Activated B cell treated with CpG ODN at 0.5 μM for 24 hours (primary cell): ENCODE measurements around the gene GALNT9. TPM values are rescaled to one million over a fixed set of nuclear protein-coding genes. Genes with fewer than 3 reads are reported as not detected.

Experiments
- ATAC-seq: fragments of 200-7000 bp; cut with Tn5 transposase; one replicate; pipeline ENCODE4 v1.10.0; 2021; ENCODE audit warnings: low read depth, mild to moderate bottlenecking, moderate library complexity
- CTCF ChIA-PET: fragments of 350-600 bp; sonication (Branson Sonifier 250); formaldehyde crosslinking; loops from one replicate; lab custom pipeline; 2021; ENCODE audit warnings: antibody characterized with exemption; lab: Charles Lee
- POLR2A ChIA-PET: fragments of 350-600 bp; sonication (Branson Sonifier 250); formaldehyde crosslinking; loops from one replicate; lab custom pipeline; 2021; ENCODE audit warnings: antibody characterized with exemption; lab: Charles Lee
- DNase-seq: peaks from one replicate; pipeline ENCODE4 v3.0.0; 2022
- H3K27ac Mint-ChIP-seq: one replicate; pipeline ENCODE4 v1.8.0; 2020; ENCODE audit warnings: mixed read lengths
- H3K27me3 Mint-ChIP-seq: one replicate; pipeline ENCODE4 v1.8.0; 2021; ENCODE audit warnings: mixed read lengths
- H3K36me3 Mint-ChIP-seq: one replicate; pipeline ENCODE4 v1.8.0; 2021; ENCODE audit warnings: low read depth, mixed read lengths
- H3K4me1 Mint-ChIP-seq: one replicate; pipeline ENCODE4 v1.8.0; 2021; ENCODE audit warnings: mixed read lengths
- H3K4me3 Mint-ChIP-seq: one replicate; pipeline ENCODE4 v1.8.0; 2020; ENCODE audit warnings: mild to moderate bottlenecking, mixed read lengths
- H3K9me3 Mint-ChIP-seq: one replicate; pipeline ENCODE4 v1.8.0; 2020; ENCODE audit warnings: mixed read lengths
- CTCF ChIP-seq: fragments of 200-600 bp; IDR thresholded peaks from one replicate; pipeline ENCODE4 v1.8.0; 2022; ENCODE audit warnings: antibody characterized with exemption, mild to moderate bottlenecking
- intact Hi-C: fragments of 100-400 bp; cut with micrococcal nuclease; formaldehyde crosslinking; loops from one replicate; pipeline ENCODE4 v1.15.1; 2024
- total RNA-seq: library from RNA; stranded (reverse); gene quantifications from 2 replicates; pipeline ENCODE4 v1.2.3, GENCODE V29; 2022

Gene GALNT9
- total RNA-seq, 1 donor from 2014 or later = not detected

GRCh38 chr12:132284071-132284826, 45.1 kb downstream of the GALNT9 start:
- Mint-ChIP-seq H3K9me3 (no peaks in the 10 kb centered on the region), H3K4me3 (no peak overlapping the region), H3K27me3 (peaks cover 19% of the 10 kb centered on the region), H3K27ac (no peak overlapping the region), H3K4me1 (peaks cover 13% of the 10 kb centered on the region), H3K36me3 (no peaks in the 10 kb centered on the region)
- ATAC-seq (no peak), DNase-seq (no peak)
- POLR2A ChIA-PET = no interaction called here
- CTCF ChIA-PET = interaction anchor here (1.1 kb wide), 1 partner anchor 8 kb away, joined by 3 read pairs; no protein-coding TSS in a partner anchor
- no peak for TF ChIP-seq CTCF
- intact Hi-C loops = no loop called here

- ChIA-PET POLR2A (no interaction called here), CTCF (interaction anchor here (1.1 kb wide), 1 partner anchor 10 kb away, joined by 3 read pairs; no protein-coding TSS in a partner anchor)
- peaks cover 19% of the 10 kb centered on the region for H3K27me3 Mint-ChIP-seq
- ATAC-seq (no peak), DNase-seq (no peak)
- no peaks in the 10 kb centered on the region for H3K9me3 Mint-ChIP-seq
- TF ChIP-seq CTCF = no peak
- no peak overlapping the region for H3K4me3 Mint-ChIP-seq
- intact Hi-C loops = no loop called here
- peaks cover 13% of the 10 kb centered on the region for H3K4me1 Mint-ChIP-seq
- H3K36me3 Mint-ChIP-seq = no peaks in the 10 kb centered on the region
- no peak overlapping the region for H3K27ac Mint-ChIP-seq
Observed at GRCh38 chr12:132282950-132283771, 46.2 kb downstream of the GALNT9 start.

GRCh38 chr12:132282031-132282949, 47.1 kb downstream of the GALNT9 start:
- Mint-ChIP-seq H3K9me3 (no peaks in the 10 kb centered on the region), H3K4me1 (peaks cover 13% of the 10 kb centered on the region), H3K27ac (no peak overlapping the region), H3K27me3 (peaks cover 16% of the 10 kb centered on the region), H3K4me3 (no peak overlapping the region), H3K36me3 (no peaks in the 10 kb centered on the region)
- intact Hi-C loops = no loop called here
- CTCF ChIA-PET = no interaction called here
- DNase-seq = no peak
- POLR2A ChIA-PET = no interaction called here
- ATAC-seq = no peak
- TF ChIP-seq CTCF = no peak

- ChIA-PET CTCF (no interaction called here), POLR2A (no interaction called here)
- no peak for DNase-seq
- Mint-ChIP-seq H3K4me3 (no peak overlapping the region), H3K27ac (no peak overlapping the region), H3K27me3 (peaks cover 22% of the 10 kb centered on the region), H3K36me3 (no peaks in the 10 kb centered on the region), H3K4me1 (peaks cover 13% of the 10 kb centered on the region), H3K9me3 (no peaks in the 10 kb centered on the region)
- no peak for ATAC-seq
- TF ChIP-seq CTCF = no peak
- intact Hi-C loops = no loop called here
Observed at GRCh38 chr12:132281038-132281437, 48.4 kb downstream of the GALNT9 start.
